ENCODE results near the gene EXOC6. TPM values are rescaled to one million over a fixed set of nuclear protein-coding genes. Genes with fewer than 3 reads are reported as not detected.

Gene EXOC6
- total RNA-seq, 2 experiments from 2014 or later, result 8.0 to 9.4 TPM

- intact Hi-C loops (cut with micrococcal nuclease; ENCODE audit: unreplicated experiment), result loop anchor here (1.0 to 5.0 kb wide), 4 partner anchors 38 to 364 kb away; partner anchors contain the start of gene IDE
- Histone ChIP-seq H2AFZ (ENCODE audit: low read length) (no peak overlapping the region), H3K27ac (ENCODE audit: low read depth, low read length, poor library complexity, severe bottlenecking) (no peak overlapping the region), H3K9me2 (ENCODE audit: insufficient read depth, low read length) (no peaks in the 10 kb centered on the region), H3K4me2 (ENCODE audit: low read length) (no peak overlapping the region), H3K4me3 (ENCODE audit: low read depth, low read length, poor library complexity, severe bottlenecking) (no peak overlapping the region), H4K20me1 (ENCODE audit: insufficient read depth, low read length) (no peaks in the 10 kb centered on the region), H3K4me1 (ENCODE audit: insufficient read depth, low read length, poor library complexity, severe bottlenecking) (no peaks in the 10 kb centered on the region), H3K9me3 (ENCODE audit: low read length) (no peaks in the 10 kb centered on the region), H3K36me3 (ENCODE audit: insufficient read depth, low read length) (no peaks in the 10 kb centered on the region), H3K79me2 (ENCODE audit: insufficient read depth, low read depth, low read length) (no peaks in the 10 kb centered on the region)
- POLR2A ChIA-PET, result interaction anchor here (1.3 kb wide), 1 partner anchor 13 kb away, joined by 4 read pairs; no protein-coding TSS in a partner anchor
- DNase-seq (ENCODE audit: low spot score), result peak; percentile 62
- BruUV-seq (replicated peaks), result no TSS peak
- CTCF ChIA-PET (ENCODE audit: unreplicated experiment), result interaction anchor here (1.0 kb wide), 1 partner anchor 37 kb away, joined by 3 read pairs; no protein-coding TSS in a partner anchor
- peak; percentile 95 for TF ChIP-seq CTCF (conservative IDR thresholded peaks at IDR 0.05; ENCODE audit: low read length)
- TF ChIP-seq EZH2phosphoT487 (IDR thresholded peaks at IDR 0.05; ENCODE audit: borderline replicate concordance, low read depth, low read length), result no peak
Measured at GRCh38 chr10:92880233-92880861, 32.0 kb downstream of the EXOC6 start.

GRCh38 chr10:92880917-92881316 lies 32.6 kb downstream of the EXOC6 start:
- H3K79me2 ChIP-seq (ENCODE audit: insufficient read depth, low read depth, low read length), result no peaks in the 10 kb centered on the region
- POLR2A ChIA-PET, result interaction anchor here (1.3 kb wide), 1 partner anchor 13 kb away, joined by 4 read pairs; no protein-coding TSS in a partner anchor
- TF ChIP-seq CTCF (conservative IDR thresholded peaks at IDR 0.05; ENCODE audit: low read length) (no peak), EZH2phosphoT487 (IDR thresholded peaks at IDR 0.05; ENCODE audit: borderline replicate concordance, low read depth, low read length) (no peak)

More at GRCh38 chr10:92880917-92881316, 32.6 kb downstream of the EXOC6 start:
- no peaks in the 10 kb centered on the region for H4K20me1 ChIP-seq (ENCODE audit: insufficient read depth, low read length)
- CTCF ChIA-PET (ENCODE audit: unreplicated experiment), result interaction anchor here (1.0 kb wide), 1 partner anchor 38 kb away, joined by 3 read pairs; no protein-coding TSS in a partner anchor
- H3K27ac ChIP-seq (ENCODE audit: low read depth, low read length, poor library complexity, severe bottlenecking), result no peak overlapping the region
- H3K36me3 ChIP-seq (ENCODE audit: insufficient read depth, low read length), result no peaks in the 10 kb centered on the region
- H2AFZ ChIP-seq (ENCODE audit: low read length), result no peak overlapping the region
- no peaks in the 10 kb centered on the region for H3K9me2 ChIP-seq (ENCODE audit: insufficient read depth, low read length)
- no peaks in the 10 kb centered on the region for H3K4me1 ChIP-seq (ENCODE audit: insufficient read depth, low read length, poor library complexity, severe bottlenecking)
- intact Hi-C loops (cut with micrococcal nuclease; ENCODE audit: unreplicated experiment), result loop anchor here (1.0 to 5.0 kb wide), 4 partner anchors 38 to 364 kb away; partner anchors contain the start of gene IDE
- no peak for DNase-seq (ENCODE audit: low spot score)
- BruUV-seq (replicated peaks), result no TSS peak
- no peak overlapping the region for H3K4me2 ChIP-seq (ENCODE audit: low read length)
- no peak overlapping the region for H3K4me3 ChIP-seq (ENCODE audit: low read depth, low read length, poor library complexity, severe bottlenecking)
- no peaks in the 10 kb centered on the region for H3K9me3 ChIP-seq (ENCODE audit: low read length)
